ENCODE results near the gene NREP.

- TF ChIP-seq POLR2A (IDR thresholded peaks at IDR 0.05) (no peak), CTCF (IDR thresholded peaks at IDR 0.05) (no peak)
Observed at GRCh38 chr5:111743988-111744387, 13.0 kb downstream of the NREP start.

Data from testis (tissue), 2 donors.